Adrenal gland (tissue), 19 donors: ENCODE data around the gene MAPKAPK5. TPM values are rescaled to one million over a fixed set of nuclear protein-coding genes. Genes with fewer than 3 reads are reported as not detected.

Experiments used
- DNase-seq, 7 donors: peaks; one replicate each; pipeline ENCODE4 v3.0.0-alpha.2; 2019 to 2020
- H3K27ac ChIP-seq, 5 donors: fragments of 200-600 bp; sonication (generic) in 4 of 5; 1 replicate in 3 of 5; 2 replicates in 2 of 5; pipeline versions ENCODE4 v1.5.1 to v1.8.0; 2016 to 2020; ENCODE audit warnings: mild to moderate bottlenecking in 1 of 5
- H3K27me3 ChIP-seq: fragments of 200-600 bp; 2 replicates; pipeline ENCODE4 v1.8.0; 2021
- H3K36me3 ChIP-seq, 2 donors: fragments of 200-600 bp; replicated peaks in 1 of 2; 1 replicate in 1 of 2; 2 replicates in 1 of 2; pipeline versions ENCODE4 v1.5.1 to v1.8.0; 2018 to 2022
- H3K4me1 ChIP-seq, 2 donors: fragments of 200-600 bp; replicated peaks in 1 of 2; 1 replicate in 1 of 2; 2 replicates in 1 of 2; pipeline versions ENCODE4 v1.5.1 to v1.8.0; 2018 to 2021
- H3K4me3 ChIP-seq, 4 donors: fragments of 200-600 bp; sonication (generic) in 3 of 4; one replicate each; pipeline ENCODE4 v1.5.1; 2016 to 2018
- H3K9me3 ChIP-seq, 3 donors: fragments of 200-600 bp; sonication (generic) in 1 of 3; replicated peaks in 1 of 3; 1 replicate in 2 of 3; 2 replicates in 1 of 3; pipeline versions ENCODE4 v1.5.1 to v1.8.0; 2016 to 2021
- POLR2A ChIP-seq, 2 donors: fragments of 450-650 bp; IDR thresholded peaks; one replicate each; pipeline ENCODE4 v1.6.1; 2017; ENCODE audit warnings: antibody characterized with exemption in 2 of 2, mild to moderate bottlenecking in 2 of 2, moderate library complexity in 1 of 2
- WGBS, 4 donors: extraction: QIAGEN DNeasy Blood & Tissue Kit in 2 of 4; methylation state at CpG; one replicate each; pipeline versions ENCODE4 v1.1.5 to v1.1.7; 2013 to 2017; 5-methylcytosine and 5-hydroxymethylcytosine counted together
- intact Hi-C, 2 donors: fragments of 100-400 bp; cut with DNase I; formaldehyde crosslinking; loops; one replicate each; pipeline versions ENCODE4 v1.14.1 to v1.15.0; 2022 to 2023
- long read RNA-seq, 10 donors: library from polyadenylated mRNA in 3 of 10; unstranded in 2 of 10; stranded (forward) in 1 of 10; transcript quantifications; one replicate each; pipeline ENCODE4 v2.0.0 and lab custom pipeline, GENCODE V29; 2021 to 2026
- polyA plus RNA-seq, 3 donors: library from polyadenylated mRNA; stranded (reverse); fragments of 200-250 nt in 2 of 3; fragments of 350-450 nt in 1 of 3; fragmentation: Illumina TruSeq in 1 of 3; extraction: RNeasy Lipid Tissue Mini Kit (QIAGEN cat#74804) in 1 of 3; gene quantifications; one replicate each; pipeline ENCODE4 v1.2.3, GENCODE V29; 2013 to 2014
- total RNA-seq, 9 donors: library from RNA; depleted of rRNA in 4 of 9; stranded (reverse); fragments of >200 nt in 4 of 9; fragments of 120-200 nt in 1 of 9; fragmentation: NEBNext Ultra II Directional in 1 of 9; extraction: Animal tissue kit (Norgen Biotek cat#: 25700) in 1 of 9; gene quantifications; one replicate each; pipeline versions ENCODE4 v1.1.0 to v1.2.4, GENCODE V29; 2013 to 2023
- TF ChIP-seq, protein P1 (sequence below), 6 experiments: fragments of 450-650 bp in 4 of 6; fragments of 200-600 bp in 2 of 6; sonication (generic) in 1 of 6; IDR thresholded peaks; 1 replicate in 5 of 6; 2 replicates in 1 of 6; pipeline versions ENCODE4 v1.5.1 to v1.8.0; 2016 to 2021; ENCODE audit warnings: antibody characterized with exemption in 6 of 6, mild to moderate bottlenecking in 2 of 6, moderate library complexity in 1 of 6
- donor health status: healthy with polysubstance abuse.
- donor health status: Bipolar disorder and iron deficiency.
- donor health status: DM: yes; HTN: yes; CAD: no.
- donor health status: DM: no; HTN: no; CAD: no.
- donor health status: DM: no; HTN: no; CAD: no.
- donor health status: DM: yes; HTN: yes; CAD: no.

Gene MAPKAPK5, protein sequence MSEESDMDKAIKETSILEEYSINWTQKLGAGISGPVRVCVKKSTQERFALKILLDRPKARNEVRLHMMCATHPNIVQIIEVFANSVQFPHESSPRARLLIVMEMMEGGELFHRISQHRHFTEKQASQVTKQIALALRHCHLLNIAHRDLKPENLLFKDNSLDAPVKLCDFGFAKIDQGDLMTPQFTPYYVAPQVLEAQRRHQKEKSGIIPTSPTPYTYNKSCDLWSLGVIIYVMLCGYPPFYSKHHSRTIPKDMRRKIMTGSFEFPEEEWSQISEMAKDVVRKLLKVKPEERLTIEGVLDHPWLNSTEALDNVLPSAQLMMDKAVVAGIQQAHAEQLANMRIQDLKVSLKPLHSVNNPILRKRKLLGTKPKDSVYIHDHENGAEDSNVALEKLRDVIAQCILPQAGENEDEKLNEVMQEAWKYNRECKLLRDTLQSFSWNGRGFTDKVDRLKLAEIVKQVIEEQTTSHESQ
- total RNA-seq (10 to 100 TPM; 33.9 to 62.1 (median 49.2) TPM), polyA plus RNA-seq (10 to 100 TPM; 13.8 to 46.2 (median 14.0) TPM)
- long read RNA-seq, donor 1, full-length matches to known transcripts, result 7 of 7 reads
- long read RNA-seq, donor 1, partial matches to known transcripts, result 0 of 7 reads
- long read RNA-seq, donor 1, other reads (novel, unspliced or antisense), result 0 of 7 reads
- long read RNA-seq, donor 2, full-length matches to known transcripts, result 7 of 7 reads
- long read RNA-seq, donor 2, partial matches to known transcripts, result 0 of 7 reads
- long read RNA-seq, donor 2, other reads (novel, unspliced or antisense), result 0 of 7 reads
- long read RNA-seq, donor 3, full-length matches to known transcripts, result 4 of 4 reads
- long read RNA-seq, donor 3, partial matches to known transcripts, result 0 of 4 reads
- long read RNA-seq, donor 3, other reads (novel, unspliced or antisense), result 0 of 4 reads
- long read RNA-seq, donor 4, full-length matches to known transcripts, result 7 of 17 reads
- long read RNA-seq, donor 4, partial matches to known transcripts, result 1 of 17 reads
- long read RNA-seq, donor 4, other reads (novel, unspliced or antisense), result 9 of 17 reads
- long read RNA-seq, donor 5, full-length matches to known transcripts, result 39 of 69 reads
- long read RNA-seq, donor 5, partial matches to known transcripts, result 0 of 69 reads
- long read RNA-seq, donor 5, other reads (novel, unspliced or antisense), result 30 of 69 reads
- long read RNA-seq, donor 6, full-length matches to known transcripts, result 1 of 4 reads
- long read RNA-seq, donor 6, partial matches to known transcripts, result 1 of 4 reads
- long read RNA-seq, donor 6, other reads (novel, unspliced or antisense), result 2 of 4 reads
- long read RNA-seq, donor 7, partial matches to known transcripts, result 0 of 2 reads
- long read RNA-seq, donor 7, other reads (novel, unspliced or antisense), result 0 of 2 reads
- long read RNA-seq, donor 8, full-length matches to known transcripts, result 12 of 12 reads
- long read RNA-seq, donor 8, partial matches to known transcripts, result 0 of 12 reads
- long read RNA-seq, donor 8, other reads (novel, unspliced or antisense), result 0 of 12 reads
- long read RNA-seq, donor 9, full-length matches to known transcripts, result 5 of 5 reads
- long read RNA-seq, donor 9, partial matches to known transcripts, result 0 of 5 reads
- long read RNA-seq, donor 9, other reads (novel, unspliced or antisense), result 0 of 5 reads
- long read RNA-seq, donor 10, full-length matches to known transcripts, result 3 of 3 reads
- long read RNA-seq, donor 10, partial matches to known transcripts, result 0 of 3 reads
- long read RNA-seq, donor 10, other reads (novel, unspliced or antisense), result 0 of 3 reads

DNA sequence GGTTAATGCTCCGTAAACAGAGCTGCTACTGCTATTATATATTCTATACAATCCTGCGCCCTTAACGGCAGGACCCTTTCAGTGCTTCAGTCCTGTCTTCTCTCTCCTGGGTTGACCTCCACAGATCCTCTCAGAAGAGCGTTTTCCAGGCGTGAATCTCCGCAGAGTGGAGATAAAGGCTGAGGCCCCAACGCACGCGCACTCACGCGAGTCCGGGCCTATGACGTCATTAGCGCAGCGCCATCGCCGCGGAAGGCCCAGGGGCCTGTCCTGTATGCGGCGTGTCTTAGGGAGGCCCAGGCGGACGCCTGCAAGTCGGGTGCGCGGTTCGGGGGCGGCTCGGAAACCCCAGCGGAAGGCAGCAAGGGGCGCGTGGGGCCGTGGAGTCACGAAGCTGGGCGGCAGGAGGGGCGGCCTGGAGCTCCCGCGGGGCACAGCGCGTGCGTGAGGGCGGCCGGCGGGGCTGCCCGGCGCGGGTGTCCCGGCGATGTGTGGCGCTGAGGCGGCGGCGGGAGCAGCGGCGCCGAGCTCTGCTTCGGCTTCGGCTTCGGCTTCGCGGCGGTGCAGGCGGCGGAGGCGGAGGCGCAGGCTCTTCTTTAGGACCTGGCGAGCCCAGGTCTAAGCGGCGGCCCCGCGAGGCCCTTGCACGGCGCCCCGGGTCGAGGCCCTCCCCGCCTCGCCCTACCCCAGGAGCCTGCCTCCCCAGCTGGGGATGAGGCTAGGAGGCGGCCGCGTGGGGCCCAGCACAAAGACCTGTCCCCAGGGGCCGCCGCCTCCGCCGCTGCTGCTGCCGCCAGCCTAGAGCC is at the start of gene MAPKAPK5:
MAPKAPK5 (plus strand) TSS at position 479 of the 806 bp plus-strand sequence. CDS start 506 bp downstream, outside the sequence.
- peak; percentile 93 to 98 (median 95) for DNase-seq
- Histone ChIP-seq H3K36me3 (peaks cover 0 to 10% of the 10 kb centered on the region in 2 donors), H3K4me1 (peaks cover 25 to 37% of the 10 kb centered on the region in 2 donors), H3K4me3 (peak within 1 kb of the TSS; percentile 62 to 94 (median 72)), H3K27ac (peak within 1 kb of the TSS; percentile 86 to 99 (median 90)), H3K27me3 (no peaks in the 10 kb centered on the region), H3K9me3 (no peaks in the 10 kb centered on the region)
- intact Hi-C loops, result no loop called here
- 0% methylated on average over 16 to 81 of the region's 84 CpGs for WGBS, 4 donors
- TF ChIP-seq, protein P1, sequence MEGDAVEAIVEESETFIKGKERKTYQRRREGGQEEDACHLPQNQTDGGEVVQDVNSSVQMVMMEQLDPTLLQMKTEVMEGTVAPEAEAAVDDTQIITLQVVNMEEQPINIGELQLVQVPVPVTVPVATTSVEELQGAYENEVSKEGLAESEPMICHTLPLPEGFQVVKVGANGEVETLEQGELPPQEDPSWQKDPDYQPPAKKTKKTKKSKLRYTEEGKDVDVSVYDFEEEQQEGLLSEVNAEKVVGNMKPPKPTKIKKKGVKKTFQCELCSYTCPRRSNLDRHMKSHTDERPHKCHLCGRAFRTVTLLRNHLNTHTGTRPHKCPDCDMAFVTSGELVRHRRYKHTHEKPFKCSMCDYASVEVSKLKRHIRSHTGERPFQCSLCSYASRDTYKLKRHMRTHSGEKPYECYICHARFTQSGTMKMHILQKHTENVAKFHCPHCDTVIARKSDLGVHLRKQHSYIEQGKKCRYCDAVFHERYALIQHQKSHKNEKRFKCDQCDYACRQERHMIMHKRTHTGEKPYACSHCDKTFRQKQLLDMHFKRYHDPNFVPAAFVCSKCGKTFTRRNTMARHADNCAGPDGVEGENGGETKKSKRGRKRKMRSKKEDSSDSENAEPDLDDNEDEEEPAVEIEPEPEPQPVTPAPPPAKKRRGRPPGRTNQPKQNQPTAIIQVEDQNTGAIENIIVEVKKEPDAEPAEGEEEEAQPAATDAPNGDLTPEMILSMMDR (IDR thresholded peaks at IDR 0.05), result peak in 1 of 6 experiments; percentile 9
- TF ChIP-seq POLR2A (IDR thresholded peaks at IDR 0.05), result peak; percentile 70 to 83

DNA sequence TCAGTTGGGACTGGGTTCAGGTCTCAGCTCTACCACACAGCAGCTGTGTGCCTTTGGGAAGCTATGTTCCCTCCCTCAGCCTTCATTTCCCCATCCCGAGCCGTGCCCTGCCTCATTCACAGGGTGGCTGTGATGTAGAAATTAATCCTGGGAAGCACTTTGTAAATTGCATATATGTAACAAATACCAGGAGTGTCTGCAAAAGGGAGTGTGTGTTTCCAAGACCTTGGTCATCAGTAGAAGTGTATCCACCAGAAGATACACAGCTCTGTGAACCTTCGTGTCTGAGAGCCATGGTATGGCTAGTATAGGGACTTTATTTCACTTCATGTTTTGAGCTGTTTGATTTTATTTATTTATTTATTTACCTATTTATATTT is 49.2 kb upstream of the MAPKAPK5 start:
- Histone ChIP-seq H3K9me3 (no peaks in the 10 kb centered on the region), H3K4me1 (peaks cover 29 to 33% of the 10 kb centered on the region in 2 donors), H3K27me3 (no peaks in the 10 kb centered on the region), H3K4me3 (no peak overlapping the region), H3K36me3 (peaks cover 0 to 81% of the 10 kb centered on the region in 2 donors), H3K27ac (peak overlapping the region; percentile 82 to 98 (median 91))
- no peak for DNase-seq
- whole genome bisulfite sequencing, 4 donors, result 86 to 93% (median 92%) methylated on average over 3 of the region's 3 CpGs
- TF ChIP-seq, protein P1 (IDR thresholded peaks at IDR 0.05), result no peak
- TF ChIP-seq POLR2A (IDR thresholded peaks at IDR 0.05), result no peak
- intact Hi-C loops, result no loop called here

DNA sequence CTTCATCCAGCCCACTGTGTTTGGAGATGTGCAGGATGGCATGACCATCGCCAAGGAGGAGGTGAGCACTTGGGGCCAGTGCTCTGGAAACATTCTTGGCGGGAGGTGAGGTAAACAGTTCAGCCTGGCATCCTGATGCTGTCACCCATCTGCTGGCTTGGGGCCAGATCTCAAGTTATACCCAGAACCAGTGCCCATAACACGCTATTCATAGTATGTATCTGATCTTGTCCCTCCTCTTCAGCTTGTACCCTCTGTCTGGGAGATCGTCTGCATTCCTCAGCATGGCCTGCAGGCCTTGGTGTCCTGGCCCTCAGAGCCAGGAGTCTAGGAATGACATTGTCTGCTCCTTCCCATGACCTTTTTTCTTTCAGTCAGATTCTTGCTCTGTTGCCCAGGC is 43.8 kb upstream of the MAPKAPK5 start:
- 69 to 82% (median 80%) methylated on average over 1 to 4 of the region's 4 CpGs for WGBS, 4 donors
- Histone ChIP-seq H3K4me3 (no peak overlapping the region), H3K27ac (peak overlapping the region in 1 of 5 donors; percentile 17), H3K36me3 (peaks cover 0 to 96% of the 10 kb centered on the region in 2 donors), H3K4me1 (no peaks in the 10 kb centered on the region), H3K9me3 (no peaks in the 10 kb centered on the region), H3K27me3 (no peaks in the 10 kb centered on the region)
- intact Hi-C loops, result no loop called here
- no peak for TF ChIP-seq POLR2A (IDR thresholded peaks at IDR 0.05)
- TF ChIP-seq, protein P1 (IDR thresholded peaks at IDR 0.05), result no peak
- peak in 1 of 7 donors; percentile 33 for DNase-seq
